ENCODE measurements around the gene RFPL4AL1.
A peak's percentile ranks its signal among the peaks of the same experiment; 100 is the strongest.

RFPL4AL1 gene

DNA sequence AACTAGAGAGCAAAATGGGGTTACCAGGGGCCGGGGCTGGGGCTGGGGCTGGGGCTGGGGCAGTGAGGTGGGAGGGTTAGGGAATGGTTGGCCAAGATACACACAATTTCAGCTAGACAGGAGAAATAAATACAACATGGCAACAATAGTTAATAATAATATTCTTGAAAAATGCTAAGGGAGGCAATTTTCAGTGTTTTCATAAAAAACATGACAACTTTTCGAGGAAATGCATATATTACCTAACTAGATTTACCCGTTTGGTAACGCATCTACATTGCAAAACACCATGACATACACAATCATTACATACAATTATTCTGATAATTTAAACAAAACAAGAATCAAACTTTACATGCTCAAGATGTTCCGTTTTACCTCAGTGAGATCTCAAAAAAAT lies 12.2 kb downstream of the RFPL4AL1 start:
- no peak for DNase-seq
- Histone ChIP-seq H3K4me3 (ENCODE audit: low read depth, low read length) (no peak overlapping the region), H3K36me3 (replicated peaks) (no peaks in the 10 kb centered on the region), H3K27me3 (replicated peaks) (no peaks in the 10 kb centered on the region), H3K27ac (no peak overlapping the region)
- in situ Hi-C loops (cut with HindIII; ENCODE audit: low pct_ligation_motif_present, low sequenced_read_pairs) = no loop called here
- TF ChIP-seq, protein P1, sequence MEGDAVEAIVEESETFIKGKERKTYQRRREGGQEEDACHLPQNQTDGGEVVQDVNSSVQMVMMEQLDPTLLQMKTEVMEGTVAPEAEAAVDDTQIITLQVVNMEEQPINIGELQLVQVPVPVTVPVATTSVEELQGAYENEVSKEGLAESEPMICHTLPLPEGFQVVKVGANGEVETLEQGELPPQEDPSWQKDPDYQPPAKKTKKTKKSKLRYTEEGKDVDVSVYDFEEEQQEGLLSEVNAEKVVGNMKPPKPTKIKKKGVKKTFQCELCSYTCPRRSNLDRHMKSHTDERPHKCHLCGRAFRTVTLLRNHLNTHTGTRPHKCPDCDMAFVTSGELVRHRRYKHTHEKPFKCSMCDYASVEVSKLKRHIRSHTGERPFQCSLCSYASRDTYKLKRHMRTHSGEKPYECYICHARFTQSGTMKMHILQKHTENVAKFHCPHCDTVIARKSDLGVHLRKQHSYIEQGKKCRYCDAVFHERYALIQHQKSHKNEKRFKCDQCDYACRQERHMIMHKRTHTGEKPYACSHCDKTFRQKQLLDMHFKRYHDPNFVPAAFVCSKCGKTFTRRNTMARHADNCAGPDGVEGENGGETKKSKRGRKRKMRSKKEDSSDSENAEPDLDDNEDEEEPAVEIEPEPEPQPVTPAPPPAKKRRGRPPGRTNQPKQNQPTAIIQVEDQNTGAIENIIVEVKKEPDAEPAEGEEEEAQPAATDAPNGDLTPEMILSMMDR (IDR thresholded peaks at IDR 0.05; ENCODE audit: low read depth, low read length, missing control alignments) = no peak

DNA sequence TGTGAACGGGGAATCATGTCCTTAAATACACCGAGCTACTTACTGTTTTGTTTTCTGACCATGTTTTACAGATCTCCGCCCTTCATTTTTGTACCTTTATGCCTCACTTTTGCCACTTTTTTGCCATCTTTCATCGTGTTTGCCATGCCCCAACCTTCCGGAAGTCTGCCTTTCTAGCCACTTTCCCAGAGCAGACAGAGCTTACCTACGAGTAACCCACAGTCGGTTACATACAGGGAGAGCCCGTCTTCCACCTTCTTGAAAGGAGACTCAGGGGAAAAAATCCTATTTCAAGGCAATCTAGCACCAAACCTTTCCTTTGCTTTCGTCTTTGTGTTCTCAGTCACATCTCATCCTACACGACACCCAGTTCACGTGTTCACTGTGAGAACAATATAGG lies 26.1 kb downstream of the RFPL4AL1 start:
- Histone ChIP-seq H3K4me3 (ENCODE audit: low read depth, low read length) (no peak overlapping the region), H3K27ac (no peak overlapping the region), H3K36me3 (replicated peaks) (no peaks in the 10 kb centered on the region), H3K27me3 (replicated peaks) (no peaks in the 10 kb centered on the region)
- TF ChIP-seq, protein P1 (IDR thresholded peaks at IDR 0.05; ENCODE audit: low read depth, low read length, missing control alignments) = no peak
- no peak for DNase-seq
- in situ Hi-C loops (cut with HindIII; ENCODE audit: low pct_ligation_motif_present, low sequenced_read_pairs) = no loop called here

DNA sequence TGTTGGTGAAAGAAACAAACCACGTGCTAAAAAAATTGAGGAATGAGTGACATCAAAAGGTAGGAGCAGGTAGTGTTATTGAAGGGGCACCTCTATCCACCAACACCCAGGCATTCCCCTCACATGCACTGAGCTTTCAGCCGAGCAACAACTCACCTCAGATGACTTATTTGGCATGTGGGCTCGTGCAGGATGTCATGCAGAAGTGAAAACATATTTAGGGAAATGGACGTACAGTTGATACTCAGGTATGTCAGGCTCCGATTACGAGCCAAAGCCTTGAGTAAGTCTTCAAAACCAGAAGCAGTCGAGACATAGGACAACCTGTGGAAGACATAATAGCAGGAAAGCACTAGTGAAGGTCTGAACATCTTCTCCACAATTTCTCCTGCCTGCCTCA lies 32.5 kb downstream of the RFPL4AL1 start:
- in situ Hi-C loops (cut with HindIII; ENCODE audit: low pct_ligation_motif_present, low sequenced_read_pairs) = no loop called here
- Histone ChIP-seq H3K4me3 (ENCODE audit: low read depth, low read length) (no peak overlapping the region), H3K36me3 (replicated peaks) (no peaks in the 10 kb centered on the region), H3K27ac (no peak overlapping the region), H3K27me3 (replicated peaks) (no peaks in the 10 kb centered on the region)
- TF ChIP-seq, protein P1 (IDR thresholded peaks at IDR 0.05; ENCODE audit: low read depth, low read length, missing control alignments) = no peak
- no peak for DNase-seq

DNA sequence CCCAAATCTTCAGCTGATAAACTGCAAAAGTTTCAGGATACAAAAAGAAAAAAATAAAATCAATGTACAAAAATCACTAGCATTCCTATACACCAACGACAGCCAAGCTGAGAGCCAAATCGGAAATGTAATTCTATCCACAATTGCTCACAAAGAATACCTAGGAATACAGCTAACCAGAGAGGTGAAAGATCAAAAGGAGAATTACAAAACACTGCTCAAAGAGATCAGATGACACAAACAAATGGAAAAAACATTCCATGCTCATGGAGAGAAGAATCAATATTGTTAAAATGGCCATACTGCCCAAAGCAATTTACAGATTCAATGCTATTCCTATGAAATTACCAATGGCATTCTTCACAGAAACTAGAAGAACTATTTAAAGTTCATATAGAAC lies 33.4 kb downstream of the RFPL4AL1 start:
- H3K27ac ChIP-seq = no peak overlapping the region
- H3K4me3 ChIP-seq (ENCODE audit: low read depth, low read length) = no peak overlapping the region
- no peaks in the 10 kb centered on the region for H3K27me3 ChIP-seq (replicated peaks)
- H3K36me3 ChIP-seq (replicated peaks) = no peaks in the 10 kb centered on the region
- no peak for DNase-seq
- in situ Hi-C loops (cut with HindIII; ENCODE audit: low pct_ligation_motif_present, low sequenced_read_pairs) = no loop called here
- TF ChIP-seq, protein P1 (IDR thresholded peaks at IDR 0.05; ENCODE audit: low read depth, low read length, missing control alignments) = no peak

- peak; percentile 32 for DNase-seq
- no peaks in the 10 kb centered on the region for H3K36me3 ChIP-seq (replicated peaks)
- TF ChIP-seq, protein P1 (IDR thresholded peaks at IDR 0.05; ENCODE audit: low read depth, low read length, missing control alignments) = peak; percentile 35
- no peak overlapping the region for H3K27ac ChIP-seq
- in situ Hi-C loops (cut with HindIII; ENCODE audit: low pct_ligation_motif_present, low sequenced_read_pairs) = no loop called here
- no peak overlapping the region for H3K4me3 ChIP-seq (ENCODE audit: low read depth, low read length)
- H3K27me3 ChIP-seq (replicated peaks) = no peaks in the 10 kb centered on the region
Measured at GRCh38 chr19:55809381-55810058, 40.6 kb downstream of the RFPL4AL1 start.

- no peaks in the 10 kb centered on the region for H3K27me3 ChIP-seq (replicated peaks)
- no peak overlapping the region for H3K27ac ChIP-seq
- TF ChIP-seq, protein P1 (IDR thresholded peaks at IDR 0.05; ENCODE audit: low read depth, low read length, missing control alignments) = no peak
- in situ Hi-C loops (cut with HindIII; ENCODE audit: low pct_ligation_motif_present, low sequenced_read_pairs) = no loop called here
- H3K36me3 ChIP-seq (replicated peaks) = no peaks in the 10 kb centered on the region
- H3K4me3 ChIP-seq (ENCODE audit: low read depth, low read length) = no peak overlapping the region
- no peak for DNase-seq
Measured at GRCh38 chr19:55811340-55811739, 42.4 kb downstream of the RFPL4AL1 start.
